GM18507 (cell line): ENCODE data around the gene MPC1.
"Not testable (repeated sequence)": the region's sequence is repeated elsewhere in the genome, so short reads cannot be mapped to it uniquely, and the experiment has no call there.

Experiments
- DNase-seq: peaks from one replicate; pipeline ENCODE4 v3.0.0; 2011; ENCODE audit warnings: low read depth; ENCODE audit not compliant: insufficient read length; ENCODE audit errors: extremely low spot score
- FAIRE-seq: peaks from 2 replicates; lab custom pipeline; 2011; peaks lifted over from hg19 to GRCh38; lab: Jason Lieb, UNC

MPC1 gene

GRCh38 chr6:166383802-166384363 is 1.1 kb upstream of the MPC1 start:
- not testable (repeated sequence) for DNase-seq
- peak; percentile 67 for FAIRE-seq

DNA sequence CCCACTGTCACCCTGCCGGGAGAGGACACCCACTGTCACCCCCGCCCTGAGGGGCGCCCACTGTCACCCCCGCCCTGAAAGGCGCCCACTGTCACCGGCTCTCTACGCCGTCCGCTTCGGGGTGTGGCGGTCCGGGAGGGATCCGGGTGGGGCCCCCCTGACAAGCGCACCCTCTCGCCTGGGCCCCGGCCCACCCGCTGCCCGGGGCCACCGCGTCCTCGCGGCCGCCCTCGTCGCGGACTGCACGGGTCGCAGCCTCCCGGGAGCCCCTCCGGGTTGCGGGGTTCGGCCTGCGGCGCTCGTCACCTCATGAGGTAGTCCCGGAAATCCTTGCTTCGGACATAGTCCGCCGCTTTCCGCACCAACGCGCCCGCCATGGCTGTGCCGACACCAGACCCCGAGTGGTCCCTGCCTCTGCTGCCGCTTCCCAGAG is 224 bp downstream of the MPC1 start:
- DNase-seq (no peak), FAIRE-seq (no peak)

DNA sequence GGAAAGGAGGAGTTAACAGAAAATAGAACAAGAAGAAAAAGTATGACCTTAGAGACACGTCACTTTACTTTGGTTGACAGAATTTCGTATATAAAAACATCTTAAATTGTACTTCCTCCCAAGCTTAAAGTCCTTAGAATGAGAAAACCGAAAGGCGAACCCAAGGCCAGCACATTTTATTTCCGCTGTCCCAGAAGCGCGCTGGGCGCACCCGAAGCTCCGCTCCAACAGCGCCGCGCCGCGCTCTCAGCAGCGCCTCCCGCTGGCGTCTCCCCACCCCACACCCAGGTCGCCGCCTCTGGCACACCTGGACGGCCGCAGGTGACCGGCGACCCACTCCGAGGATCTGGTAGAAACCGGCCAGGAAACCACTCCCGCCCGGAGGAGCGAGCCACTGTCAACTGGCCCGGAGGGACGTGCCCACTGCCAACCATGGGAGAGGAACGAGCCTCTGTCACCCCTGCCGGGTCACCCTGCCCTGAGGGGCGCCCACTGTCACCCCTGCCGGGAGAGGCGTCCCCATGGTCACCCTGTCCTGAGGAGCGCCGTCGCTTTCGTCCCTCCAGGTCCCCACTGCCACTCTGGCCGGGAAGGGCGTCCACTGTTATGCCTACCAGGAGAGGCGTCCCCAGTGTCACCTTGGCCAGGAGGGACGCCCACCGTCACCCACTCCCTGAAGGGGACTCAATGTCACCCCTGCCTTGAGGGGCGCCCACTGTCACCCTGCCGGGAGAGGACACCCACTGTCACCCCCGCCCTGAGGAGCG is 824 bp downstream of the MPC1 start:
- DNase-seq, result peak; percentile 40
- peak; percentile 88 for FAIRE-seq

- no peak for DNase-seq
- FAIRE-seq, result peak; percentile 56
Observed at GRCh38 chr6:166381381-166381732, 1.4 kb downstream of the MPC1 start.

DNA sequence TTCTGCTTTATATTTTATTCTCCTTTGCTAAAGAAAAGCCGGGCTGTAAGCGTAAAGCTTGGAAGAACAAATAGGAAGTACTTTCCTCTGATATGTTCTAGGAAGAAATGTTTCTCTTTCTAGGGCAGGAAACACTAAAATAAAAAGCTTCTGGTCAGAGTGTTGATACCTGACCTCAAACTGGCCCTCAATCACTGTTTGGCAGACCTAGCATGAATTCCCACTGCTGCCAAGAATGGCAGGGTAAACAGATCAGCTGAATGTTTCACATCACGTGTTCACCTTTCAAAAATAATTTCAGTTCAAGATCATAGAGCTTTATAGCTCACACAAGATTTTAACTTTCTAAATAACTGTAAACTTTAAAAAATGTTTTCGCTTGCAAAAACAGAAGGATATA is 2.9 kb downstream of the MPC1 start:
- DNase-seq, result no peak
- FAIRE-seq, result no peak

GRCh38 chr6:166379103-166379586 is 3.6 kb downstream of the MPC1 start:
- FAIRE-seq (no peak), DNase-seq (no peak)

DNA sequence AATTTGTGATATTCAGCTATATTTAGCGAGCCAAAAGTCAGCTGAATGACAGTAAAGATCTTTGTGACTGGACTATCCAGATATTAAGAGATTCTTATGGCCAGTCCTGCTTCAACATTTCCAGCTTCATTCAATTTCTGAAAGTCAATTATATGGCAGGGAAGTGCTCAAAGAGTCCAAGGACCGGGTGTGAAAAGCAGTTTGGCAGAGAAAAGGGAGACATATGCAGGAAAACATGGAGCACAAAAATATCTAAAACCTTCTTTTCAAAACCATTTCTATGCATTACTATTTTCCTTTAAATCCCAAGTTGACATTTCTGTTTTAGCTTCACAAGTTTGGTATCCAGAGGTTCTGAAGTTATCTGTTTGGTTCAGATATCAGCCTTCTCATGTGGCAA is 5.0 kb downstream of the MPC1 start:
- no peak for DNase-seq
- no peak for FAIRE-seq

- DNase-seq (no peak), FAIRE-seq (no peak)
Observed at GRCh38 chr6:166375013-166375412, 7.7 kb downstream of the MPC1 start.

GRCh38 chr6:166370489-166370888 is 12.3 kb downstream of the MPC1 start:
- DNase-seq (no peak), FAIRE-seq (no peak)

- no peak for DNase-seq
- FAIRE-seq, result no peak
Observed at GRCh38 chr6:166369782-166370181, 13.0 kb downstream of the MPC1 start.

DNA sequence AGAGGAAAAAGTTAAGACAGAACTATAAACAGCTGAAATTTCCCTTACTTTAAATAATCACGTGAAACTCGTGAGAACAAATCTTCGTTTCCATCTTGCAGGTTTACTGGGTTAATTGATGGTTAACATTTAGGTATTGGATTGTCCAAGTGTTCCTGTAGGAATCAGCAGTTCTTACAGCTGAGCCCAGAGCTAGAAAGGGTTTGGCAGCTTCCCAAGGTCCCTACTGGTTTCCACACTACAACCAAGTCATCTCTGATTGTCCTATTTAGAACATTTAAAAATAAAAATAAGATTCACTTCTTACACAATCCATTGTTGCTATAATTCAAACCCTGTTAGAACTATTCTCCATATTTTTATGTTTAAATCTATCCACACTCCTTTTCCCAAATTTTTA is 15.8 kb downstream of the MPC1 start:
- no peak for DNase-seq
- FAIRE-seq, result no peak

- FAIRE-seq (no peak), DNase-seq (no peak)
Observed at GRCh38 chr6:166365806-166366205, 16.9 kb downstream of the MPC1 start.

DNA sequence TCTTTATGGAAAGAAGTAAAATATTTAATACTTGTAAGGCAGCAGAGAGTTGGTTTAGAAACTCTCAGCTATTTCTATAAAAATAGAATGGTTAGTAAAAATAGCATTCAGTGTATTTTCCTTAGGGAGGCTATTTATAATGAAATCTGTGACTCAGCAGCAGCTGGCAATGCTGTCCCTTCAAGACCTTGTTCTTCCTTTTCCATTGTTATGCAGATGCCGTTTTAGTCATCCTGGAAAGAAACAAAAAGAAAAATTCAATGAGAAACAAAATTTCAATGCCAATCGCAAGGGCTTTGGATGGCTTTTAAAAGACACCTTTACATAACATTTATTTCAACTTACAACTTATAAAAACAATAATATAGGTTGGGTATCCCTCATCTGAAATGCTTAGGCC is 17.5 kb downstream of the MPC1 start:
- no peak for DNase-seq
- no peak for FAIRE-seq

DNA sequence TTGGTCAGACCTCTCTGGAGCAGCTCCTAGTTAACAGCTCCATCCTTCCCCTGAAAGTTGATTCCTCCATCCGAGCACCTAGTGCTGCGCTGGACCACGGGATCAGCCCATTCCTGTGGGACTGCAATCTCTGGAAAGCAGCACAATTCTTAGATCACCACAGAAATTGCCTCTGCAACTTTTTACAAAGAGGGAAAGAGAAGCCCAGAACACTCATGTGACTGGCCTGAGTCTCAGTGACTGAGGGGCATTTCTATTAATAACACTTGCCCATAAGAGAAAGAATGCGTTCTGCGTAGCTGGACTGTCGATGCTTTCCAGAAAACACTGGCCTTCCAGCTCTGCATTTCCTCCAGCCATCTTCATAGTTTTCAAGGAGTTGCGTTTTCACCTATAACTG is 18.3 kb downstream of the MPC1 start:
- DNase-seq (no peak), FAIRE-seq (no peak)

DNA sequence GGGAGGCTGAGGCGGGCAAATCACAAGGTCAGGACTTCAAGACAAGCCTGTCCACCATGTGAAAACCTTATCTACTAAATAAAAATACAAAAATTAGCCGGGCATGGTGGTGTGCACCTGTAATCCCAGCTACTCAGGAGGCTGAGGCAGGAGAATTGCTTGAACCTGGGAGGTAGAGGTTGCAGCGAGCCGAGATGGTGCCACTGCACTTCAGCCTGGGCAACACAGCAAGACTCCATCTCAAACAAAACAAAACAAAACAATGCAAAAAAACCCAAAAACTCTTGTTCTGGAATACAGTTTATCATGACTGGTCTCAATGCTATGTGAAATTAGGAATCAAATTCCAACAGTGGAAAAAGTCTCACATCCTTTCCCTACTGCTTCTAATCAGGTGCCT is 20.3 kb downstream of the MPC1 start:
- not testable (repeated sequence) for DNase-seq, FAIRE-seq

DNA sequence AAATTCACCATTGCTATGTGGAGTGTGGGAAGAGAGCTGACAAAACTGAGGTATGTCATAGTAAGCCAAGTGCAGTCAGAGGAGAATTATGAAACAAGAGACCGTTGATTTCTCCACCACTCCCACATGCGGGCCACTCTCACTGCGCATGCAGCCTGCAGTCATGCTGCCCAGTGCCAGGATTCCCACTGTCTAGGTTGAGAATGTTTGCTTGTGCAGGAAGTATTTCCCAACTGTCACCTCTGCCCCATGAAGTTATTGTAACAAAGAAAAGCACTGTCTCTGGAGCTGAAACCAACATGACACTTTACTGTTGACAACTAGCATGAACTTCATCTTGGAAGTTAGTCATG is 21.7 kb downstream of the MPC1 start:
- DNase-seq (no peak), FAIRE-seq (no peak)

DNA sequence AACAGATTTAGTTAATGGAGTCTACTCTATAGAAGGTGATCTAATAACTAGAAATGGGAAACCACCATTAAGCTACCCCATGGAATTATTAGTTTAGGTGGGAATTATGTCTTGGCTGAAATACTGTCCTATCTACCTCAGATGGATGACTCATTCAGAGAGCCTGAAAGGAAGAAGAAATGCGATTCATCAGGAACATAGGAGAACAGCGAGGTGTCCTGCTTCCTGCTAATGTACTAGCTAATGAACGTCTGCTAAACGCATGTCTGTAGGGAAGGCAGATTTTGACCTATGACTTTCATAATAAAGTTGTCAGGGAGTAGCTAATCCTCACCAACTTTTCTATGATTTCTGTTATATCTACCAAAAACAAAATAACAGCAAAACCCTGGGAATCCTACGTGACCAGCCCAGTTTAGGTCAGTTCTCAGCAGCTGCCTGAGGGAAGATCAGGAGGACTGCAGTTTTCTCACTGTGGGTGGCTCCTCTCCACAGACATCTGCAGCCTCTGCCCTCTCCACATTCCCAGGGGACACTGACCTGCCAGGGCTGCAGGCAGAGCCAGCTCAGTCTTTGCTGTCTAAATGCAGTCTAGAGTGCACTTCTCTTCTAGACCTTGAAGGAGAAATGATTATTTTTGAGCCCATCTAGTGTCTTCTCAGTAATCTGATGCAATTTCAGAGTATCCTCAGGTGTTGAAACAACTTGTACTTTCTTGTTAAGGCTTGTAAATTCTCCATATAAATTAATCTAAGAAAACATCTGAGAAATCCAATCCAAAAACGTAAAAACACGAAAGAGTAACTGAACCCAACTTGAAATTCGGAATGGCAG is 22.3 kb downstream of the MPC1 start:
- DNase-seq, result no peak
- no peak for FAIRE-seq

DNA sequence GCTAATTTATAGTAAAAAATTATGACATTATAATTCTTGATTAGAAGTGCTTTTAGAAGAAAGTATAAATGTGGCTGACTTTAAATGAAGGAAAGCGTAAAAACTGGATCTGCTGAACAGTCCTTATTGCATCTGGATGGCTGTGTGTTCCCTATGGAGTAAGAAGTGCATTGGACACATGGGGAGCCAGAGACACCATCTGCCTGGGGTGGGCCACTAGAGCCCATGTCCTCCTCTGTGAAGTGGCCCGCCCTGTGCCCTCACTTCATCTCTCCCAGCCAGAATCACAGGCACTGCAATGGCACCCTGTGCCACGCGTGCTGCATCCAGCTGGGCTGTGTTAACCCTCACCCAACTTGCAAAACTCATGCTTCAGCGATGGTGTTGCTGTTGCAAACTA is 27.2 kb downstream of the MPC1 start:
- FAIRE-seq (no peak), DNase-seq (no peak)

DNA sequence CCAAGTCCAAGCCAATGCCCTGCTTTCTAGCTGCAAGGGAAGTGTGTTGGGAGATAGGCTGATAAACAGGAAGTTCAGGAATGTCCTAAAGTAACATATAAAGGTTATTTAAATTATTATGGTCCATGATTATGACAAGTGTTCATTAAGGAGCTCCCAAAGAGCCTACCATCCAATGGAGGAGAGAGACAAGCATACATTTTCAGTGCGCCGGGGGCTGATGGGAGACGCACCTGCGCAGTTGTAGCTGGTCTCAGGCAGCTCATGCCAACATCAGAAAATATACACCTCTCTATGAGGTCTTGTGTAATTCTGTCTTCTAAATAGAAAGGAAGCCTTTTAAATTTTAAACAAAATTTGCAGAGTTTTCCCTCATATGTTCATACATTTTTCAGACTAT is 27.8 kb downstream of the MPC1 start:
- FAIRE-seq, result no peak

DNA sequence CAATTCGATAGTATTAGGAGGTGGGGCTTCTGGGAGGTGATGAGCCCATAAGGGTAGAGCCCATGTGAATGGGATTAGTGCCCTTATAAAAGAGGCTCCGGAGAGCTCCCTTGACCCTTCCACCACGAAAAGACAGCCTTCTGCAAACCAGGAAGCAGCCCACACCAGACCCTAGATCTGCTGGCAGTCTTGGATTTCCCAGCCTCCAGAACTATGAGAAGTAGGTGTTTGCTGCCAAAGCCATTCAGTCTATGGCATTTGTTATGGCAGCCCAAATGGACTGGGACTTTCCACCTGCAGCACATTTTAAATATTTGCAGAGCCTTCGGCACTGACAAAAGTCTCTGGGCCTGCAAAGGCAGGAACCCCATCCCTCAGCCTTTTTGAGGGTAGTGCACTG is 28.6 kb downstream of the MPC1 start:
- DNase-seq (no peak), FAIRE-seq (no peak)

More for the DNA sequence above, 27.8 kb downstream of the MPC1 start:
- no peak for DNase-seq

DNA sequence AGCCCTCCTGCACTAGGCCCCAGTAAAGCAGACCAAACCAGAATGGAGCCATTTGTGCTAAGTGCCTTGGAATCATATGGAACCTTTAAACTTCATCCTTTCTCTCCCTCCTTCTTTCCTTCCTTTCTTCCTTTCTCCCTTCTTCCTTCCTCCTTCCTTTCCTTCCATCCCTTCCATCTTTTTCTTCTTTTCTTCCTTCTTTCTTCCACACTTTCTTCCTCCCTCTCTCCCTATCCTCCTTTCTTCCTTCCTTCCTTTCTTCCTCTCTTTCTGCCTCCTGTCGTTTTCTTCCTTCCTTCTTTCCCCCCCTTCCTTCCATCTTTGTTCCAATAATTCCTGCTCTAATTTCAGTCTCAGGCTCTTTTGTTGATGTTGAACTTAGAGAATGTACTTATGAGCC is 29.2 kb downstream of the MPC1 start:
- DNase-seq, result no peak
- no peak for FAIRE-seq
